SK-N-SH (cell line): ENCODE measurements around the gene CACNA2D3. TPM values are rescaled to one million over a fixed set of nuclear protein-coding genes. Genes with fewer than 3 reads are reported as not detected.

Experiments
- CTCF ChIA-PET: fragments of 300-600, 350-600 bp; formaldehyde crosslinking; extraction: SDS; loops from one replicate; lab custom pipeline; 2021; lab: Yijun Ruan, JAX
- POLR2A ChIA-PET: fragments of 350-600 bp; sonication (Branson Sonifier 250); formaldehyde crosslinking; extraction: SDS; loops from one replicate; lab custom pipeline; 2020; ENCODE audit warnings: antibody characterized with exemption, inconsistent platforms; lab: Yijun Ruan, JAX
- DNase-seq: peaks from one replicate; pipeline ENCODE4 v3.0.0; 2012
- H2AFZ ChIP-seq: fragments of 200-600 bp; sonication (generic); 2 replicates; pipeline ENCODE4 v1.8.1; 2016; ENCODE audit warnings: antibody characterized with exemption, mild to moderate bottlenecking, low read depth
- H3F3A ChIP-seq: fragments of 200-600 bp; sonication (generic); replicated peaks from 2 replicates; pipeline ENCODE3; 2016; ENCODE audit warnings: antibody characterized with exemption, mild to moderate bottlenecking; ENCODE audit not compliant: insufficient read depth
- H3K27ac ChIP-seq, 2 experiments: fragments of 200-500 bp in 1 of 2; fragments of 200-600 bp in 1 of 2; sonication (Bioruptor generic) in 1 of 2; sonication (generic), shearing (Covaris generic) in 1 of 2; 2 replicates each; pipeline versions ENCODE4 v1.5.1 to v1.6.1; 2014 to 2016; ENCODE audit warnings: low read depth in 2 of 2, inconsistent platforms in 1 of 2, low read length in 1 of 2, mild to moderate bottlenecking in 1 of 2, mixed read lengths in 1 of 2
- H3K27me3 ChIP-seq: fragments of 200-600 bp; sonication (generic), shearing (Covaris generic); 2 replicates; pipeline ENCODE4 v1.6.1; 2016; ENCODE audit warnings: mixed run types; ENCODE audit not compliant: insufficient read depth
- H3K36me3 ChIP-seq, 2 experiments: fragments of 200-500 bp in 1 of 2; fragments of 200-600 bp in 1 of 2; sonication (Bioruptor generic) in 1 of 2; sonication (generic) in 1 of 2; replicated peaks in 1 of 2; 2 replicates each; pipeline versions ENCODE3 to v1.5.1; 2014 to 2016; ENCODE audit warnings: low read length in 1 of 2, mild to moderate bottlenecking in 1 of 2; ENCODE audit not compliant: insufficient read depth in 2 of 2, control insufficient read depth in 1 of 2
- H3K4me1 ChIP-seq, 2 experiments: fragments of 200-500 bp in 1 of 2; fragments of 200-600 bp in 1 of 2; sonication (Bioruptor generic) in 1 of 2; sonication (generic), shearing (Covaris generic) in 1 of 2; 2 replicates each; pipeline versions ENCODE4 v1.5.1 to v1.6.1; 2014 to 2016; ENCODE audit warnings: low read depth in 1 of 2, low read length in 1 of 2, mixed run types in 1 of 2; ENCODE audit not compliant: insufficient read depth in 2 of 2, control insufficient read depth in 1 of 2
- H3K4me2 ChIP-seq: fragments of 200-600 bp; sonication (generic), shearing (Covaris generic); 2 replicates; pipeline ENCODE4 v1.6.1; 2017; ENCODE audit warnings: mixed run types
- H3K4me3 ChIP-seq, 2 experiments: fragments of 200-500 bp in 1 of 2; fragments of 200-600 bp in 1 of 2; sonication (Bioruptor generic) in 1 of 2; sonication (generic), shearing (Covaris generic) in 1 of 2; 2 replicates each; pipeline versions ENCODE4 v1.5.1 to v1.8.1; 2014 to 2016; ENCODE audit warnings: low read depth in 2 of 2, inconsistent platforms in 1 of 2, low read length in 1 of 2, mild to moderate bottlenecking in 1 of 2, mixed read lengths in 1 of 2, moderate library complexity in 1 of 2
- H3K79me2 ChIP-seq: fragments of 200-600 bp; sonication (generic); 2 replicates; pipeline ENCODE4 v1.8.1; 2017; ENCODE audit warnings: mild to moderate bottlenecking; ENCODE audit not compliant: insufficient read depth
- H3K9ac ChIP-seq: fragments of 200-600 bp; sonication (generic); 2 replicates; pipeline ENCODE4 v1.6.1; 2017; ENCODE audit warnings: mixed run types
- H3K9me2 ChIP-seq: fragments of 200-600 bp; sonication (generic); 2 replicates; pipeline ENCODE4 v1.6.1; 2017; ENCODE audit warnings: mixed run types
- H3K9me3 ChIP-seq: fragments of 200-600 bp; sonication (generic); 2 replicates; pipeline ENCODE4 v1.6.1; 2017; ENCODE audit warnings: mixed run types, mild to moderate bottlenecking, moderate library complexity
- H4K20me1 ChIP-seq: fragments of 200-600 bp; sonication (generic); 2 replicates; pipeline ENCODE4 v1.6.1; 2017; ENCODE audit warnings: mild to moderate bottlenecking, mixed run types; ENCODE audit not compliant: insufficient read depth
- CHD2 ChIP-seq: fragments of 150-350 bp; IDR thresholded peaks from 2 replicates; pipeline ENCODE4 v1.6.1; 2018; ENCODE audit warnings: low read length; ENCODE audit not compliant: partially characterized antibody
- EZH2phosphoT487 ChIP-seq: fragments of 200-600 bp; sonication (generic); IDR thresholded peaks from 2 replicates; pipeline ENCODE4 v1.6.1; 2017; ENCODE audit warnings: low read depth, mixed run types, mild to moderate bottlenecking, antibody characterized with exemption, moderate library complexity, borderline replicate concordance
- FOSL2 ChIP-seq: IDR thresholded peaks from 2 replicates; pipeline ENCODE4 v1.4.0; 2012; ENCODE audit warnings: low read depth, mild to moderate bottlenecking, moderate library complexity, borderline replicate concordance
- GABPA ChIP-seq: IDR thresholded peaks from 2 replicates; pipeline ENCODE4 v1.4.0; 2012; ENCODE audit warnings: low read depth, mild to moderate bottlenecking
- GATA2 ChIP-seq: sonication (generic); formaldehyde crosslinking; IDR thresholded peaks from 2 replicates; pipeline ENCODE4 v1.5.0; 2020; ENCODE audit warnings: mild to moderate bottlenecking, missing genetic modification reagents
- MEF2A ChIP-seq: IDR thresholded peaks from 2 replicates; pipeline ENCODE4 v1.4.0; 2012; ENCODE audit warnings: low read depth, borderline replicate concordance
- RCOR1 ChIP-seq: fragments of 150-350 bp; IDR thresholded peaks from 2 replicates; pipeline ENCODE4 v1.6.1; 2017; ENCODE audit warnings: antibody characterized with exemption, low read length
- RXRA ChIP-seq: IDR thresholded peaks from 2 replicates; pipeline ENCODE4 v1.4.0; 2012; ENCODE audit warnings: low read depth, mild to moderate bottlenecking, borderline replicate concordance
- SMC3 ChIP-seq: IDR thresholded peaks from 2 replicates; pipeline ENCODE4 v1.6.1; 2012; ENCODE audit warnings: low read depth, low read length, improper control_type of control experiment
- WGBS: methylation state at CpG from one replicate; pipeline ENCODE4 v1.1.6; 2017; ENCODE audit warnings: low lambda C conversion rate; 5-methylcytosine and 5-hydroxymethylcytosine counted together
- polyA plus RNA-seq, 3 experiments: library from polyadenylated mRNA; depleted of rRNA; stranded (reverse); fragments of >200 nt; gene quantifications; 2 replicates each; pipeline ENCODE4 v1.2.3, GENCODE V29; 2012
- TF ChIP-seq, protein P1 (sequence below): fragments of 200-600 bp; sonication (generic); IDR thresholded peaks from 2 replicates; pipeline ENCODE4 v1.6.1; 2017; ENCODE audit warnings: antibody characterized with exemption, mild to moderate bottlenecking, moderate library complexity
- TF ChIP-seq, protein P2 (sequence below): IDR thresholded peaks from 2 replicates; pipeline ENCODE4 v1.4.0; 2012; ENCODE audit warnings: low read depth, borderline replicate concordance
- TF ChIP-seq, protein P3 (sequence below): IDR thresholded peaks from 2 replicates; pipeline ENCODE4 v1.4.0; 2012; ENCODE audit warnings: low read depth
- TF ChIP-seq, protein P4 (sequence below): IDR thresholded peaks from 2 replicates; pipeline ENCODE4; 2012

The CACNA2D3 gene
- polyA plus RNA-seq, 1 of the 3 experiments (the other 2 are of a cell fraction): 0.15 TPM

DNA sequence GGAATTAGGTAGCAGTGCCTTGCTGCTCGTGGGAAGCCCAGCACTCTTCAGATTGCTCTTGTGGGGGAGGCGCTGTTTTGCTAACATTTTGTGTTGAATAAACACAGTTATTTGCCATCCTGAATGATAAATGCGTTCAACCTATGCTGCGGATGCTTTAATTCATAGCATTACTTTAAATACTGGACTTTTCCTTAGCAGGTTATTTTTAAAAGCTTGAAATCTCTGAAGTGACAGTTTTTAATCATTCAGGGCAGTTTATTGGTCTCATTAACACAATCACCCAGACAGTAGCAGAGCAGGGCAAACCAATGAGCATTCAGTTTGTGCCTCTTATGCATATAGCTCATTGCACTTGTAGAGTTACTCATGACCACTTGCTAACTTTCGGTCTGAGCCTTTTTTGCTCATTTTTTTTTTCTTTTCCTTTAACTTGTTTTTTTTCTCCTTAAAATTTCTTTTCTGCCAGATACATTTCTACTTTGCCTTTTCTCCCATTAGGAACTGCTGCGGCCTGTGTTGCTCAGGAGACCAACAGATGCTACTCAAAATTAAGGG is 5.2 kb downstream of the CACNA2D3 start:
- H4K20me1 ChIP-seq: no peaks in the 10 kb centered on the region
- no peaks in the 10 kb centered on the region for H3K9me2 ChIP-seq
- H3F3A ChIP-seq: no peaks in the 10 kb centered on the region
- CTCF ChIA-PET: interaction anchor here (0.6 to 1.9 kb wide), 3 partner anchors 10 to 280 kb away, joined by 3 to 6 read pairs (median 3); no protein-coding TSS in a partner anchor
- POLR2A ChIA-PET: no interaction called here
- 42% methylated on average over 6 of the region's 6 CpGs for WGBS
- H3K27me3 ChIP-seq: peaks cover 20% of the 10 kb centered on the region; the same call in 1 of the 2 replicates
- no peak overlapping the region for H3K9ac ChIP-seq
- H3K4me3 ChIP-seq: no peak overlapping the region
- TF ChIP-seq GABPA (no peak), SMC3 (no peak), EZH2phosphoT487 (no peak), CHD2 (no peak)
- TF ChIP-seq, protein P1, sequence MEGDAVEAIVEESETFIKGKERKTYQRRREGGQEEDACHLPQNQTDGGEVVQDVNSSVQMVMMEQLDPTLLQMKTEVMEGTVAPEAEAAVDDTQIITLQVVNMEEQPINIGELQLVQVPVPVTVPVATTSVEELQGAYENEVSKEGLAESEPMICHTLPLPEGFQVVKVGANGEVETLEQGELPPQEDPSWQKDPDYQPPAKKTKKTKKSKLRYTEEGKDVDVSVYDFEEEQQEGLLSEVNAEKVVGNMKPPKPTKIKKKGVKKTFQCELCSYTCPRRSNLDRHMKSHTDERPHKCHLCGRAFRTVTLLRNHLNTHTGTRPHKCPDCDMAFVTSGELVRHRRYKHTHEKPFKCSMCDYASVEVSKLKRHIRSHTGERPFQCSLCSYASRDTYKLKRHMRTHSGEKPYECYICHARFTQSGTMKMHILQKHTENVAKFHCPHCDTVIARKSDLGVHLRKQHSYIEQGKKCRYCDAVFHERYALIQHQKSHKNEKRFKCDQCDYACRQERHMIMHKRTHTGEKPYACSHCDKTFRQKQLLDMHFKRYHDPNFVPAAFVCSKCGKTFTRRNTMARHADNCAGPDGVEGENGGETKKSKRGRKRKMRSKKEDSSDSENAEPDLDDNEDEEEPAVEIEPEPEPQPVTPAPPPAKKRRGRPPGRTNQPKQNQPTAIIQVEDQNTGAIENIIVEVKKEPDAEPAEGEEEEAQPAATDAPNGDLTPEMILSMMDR: no peak
- TF ChIP-seq, protein P2, sequence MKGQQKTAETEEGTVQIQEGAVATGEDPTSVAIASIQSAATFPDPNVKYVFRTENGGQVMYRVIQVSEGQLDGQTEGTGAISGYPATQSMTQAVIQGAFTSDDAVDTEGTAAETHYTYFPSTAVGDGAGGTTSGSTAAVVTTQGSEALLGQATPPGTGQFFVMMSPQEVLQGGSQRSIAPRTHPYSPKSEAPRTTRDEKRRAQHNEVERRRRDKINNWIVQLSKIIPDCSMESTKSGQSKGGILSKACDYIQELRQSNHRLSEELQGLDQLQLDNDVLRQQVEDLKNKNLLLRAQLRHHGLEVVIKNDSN: no peak
- TF ChIP-seq, protein P3, sequence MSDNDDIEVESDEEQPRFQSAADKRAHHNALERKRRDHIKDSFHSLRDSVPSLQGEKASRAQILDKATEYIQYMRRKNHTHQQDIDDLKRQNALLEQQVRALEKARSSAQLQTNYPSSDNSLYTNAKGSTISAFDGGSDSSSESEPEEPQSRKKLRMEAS: no peak
- TF ChIP-seq, all 33 proteins: peak for 0
- Histone ChIP-seq H3K36me3 (no peaks in the 10 kb centered on the region), H2AFZ (no peak overlapping the region), H3K79me2 (no peaks in the 10 kb centered on the region), H3K27ac (no peak overlapping the region), H3K9me3 (no peaks in the 10 kb centered on the region), H3K4me1 (peaks cover 0 to 17% of the 10 kb centered on the region in 2 experiments; a peak in 2 of 4 replicates), H3K4me2 (no peak overlapping the region)
- no peak for DNase-seq

DNA sequence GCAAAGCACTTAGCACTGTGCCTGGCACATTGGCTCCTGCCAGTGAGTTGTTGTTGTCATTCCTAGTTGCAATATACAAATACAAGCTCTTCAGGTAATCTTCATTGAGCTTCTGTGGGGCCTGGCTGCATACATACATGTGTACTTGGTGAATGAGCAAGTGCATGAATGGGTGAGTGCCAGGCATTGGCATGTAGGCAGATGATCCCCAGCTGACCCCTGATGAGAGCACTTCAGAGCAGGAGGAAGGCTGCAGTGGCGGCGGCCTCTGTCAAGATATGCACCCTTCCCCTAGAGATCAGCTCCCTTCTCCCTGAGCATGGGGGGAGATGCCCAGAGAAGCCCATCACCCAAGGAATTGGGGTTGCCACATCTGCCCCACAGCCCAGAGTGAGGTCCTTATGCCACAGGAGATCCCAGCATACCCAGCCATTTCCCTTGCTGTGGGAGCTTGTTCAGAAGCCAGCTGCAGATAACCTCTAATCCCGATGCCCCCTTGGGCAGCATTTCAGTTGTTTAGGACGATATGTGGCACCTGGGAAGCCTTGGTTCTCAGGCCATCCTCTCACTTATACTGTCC is 8.8 kb downstream of the CACNA2D3 start:
- no peaks in the 10 kb centered on the region; a peak in 1 of 4 replicates for H3K4me1 ChIP-seq
- WGBS: 34% methylated on average over 2 of the region's 4 CpGs
- ChIA-PET CTCF (interaction anchor here (1.1 to 5.4 kb wide), 4 partner anchors 9 to 192 kb away, joined by 3 to 30 read pairs (median 6); partner anchors contain the start of gene CACNA2D3), POLR2A (no interaction called here)
- no peaks in the 10 kb centered on the region for H3K9me2 ChIP-seq
- H2AFZ ChIP-seq: no peak overlapping the region
- no peak overlapping the region for H3K27ac ChIP-seq
- no peaks in the 10 kb centered on the region for H3K9me3 ChIP-seq
- TF ChIP-seq MEF2A: no peak
- TF ChIP-seq, protein P4, sequence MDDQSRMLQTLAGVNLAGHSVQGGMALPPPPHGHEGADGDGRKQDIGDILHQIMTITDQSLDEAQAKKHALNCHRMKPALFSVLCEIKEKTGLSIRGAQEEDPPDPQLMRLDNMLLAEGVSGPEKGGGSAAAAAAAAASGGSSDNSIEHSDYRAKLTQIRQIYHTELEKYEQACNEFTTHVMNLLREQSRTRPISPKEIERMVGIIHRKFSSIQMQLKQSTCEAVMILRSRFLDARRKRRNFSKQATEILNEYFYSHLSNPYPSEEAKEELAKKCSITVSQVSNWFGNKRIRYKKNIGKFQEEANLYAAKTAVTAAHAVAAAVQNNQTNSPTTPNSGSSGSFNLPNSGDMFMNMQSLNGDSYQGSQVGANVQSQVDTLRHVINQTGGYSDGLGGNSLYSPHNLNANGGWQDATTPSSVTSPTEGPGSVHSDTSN: no peak
- TF ChIP-seq, protein P3: no peak
- TF ChIP-seq, protein P2: no peak
- no peak for TF ChIP-seq GATA2
- no peak for TF ChIP-seq RXRA
- no peak for TF ChIP-seq FOSL2
- TF ChIP-seq CHD2: no peak
- no peak for TF ChIP-seq GABPA
- TF ChIP-seq RCOR1: no peak
- TF ChIP-seq SMC3: no peak
- no peaks in the 10 kb centered on the region for H3K27me3 ChIP-seq
- H3K4me3 ChIP-seq: no peak overlapping the region
- H3K36me3 ChIP-seq: no peaks in the 10 kb centered on the region
- H3K4me2 ChIP-seq: no peak overlapping the region
- DNase-seq: no peak
- no peaks in the 10 kb centered on the region for H4K20me1 ChIP-seq
- no peaks in the 10 kb centered on the region for H3K79me2 ChIP-seq
- no peak overlapping the region for H3K9ac ChIP-seq
- no peaks in the 10 kb centered on the region for H3F3A ChIP-seq
